Activated CD8-positive, alpha-beta memory T cell treated with anti-CD3 and anti-CD28 coated beads, Interleukin-2, amount 50 U/mL, for 1 hour (primary cell): ENCODE results near the gene RETREG3.

Experiments used
- DNase-seq: peaks from one replicate; pipeline ENCODE4 v3.0.0-alpha.2; 2020; ENCODE audit errors: extremely low read depth

RETREG3 gene

GRCh38 chr17:42531455-42532354 lies 77.5 kb downstream of the RETREG3 start:
- DNase-seq: no peak

DNA sequence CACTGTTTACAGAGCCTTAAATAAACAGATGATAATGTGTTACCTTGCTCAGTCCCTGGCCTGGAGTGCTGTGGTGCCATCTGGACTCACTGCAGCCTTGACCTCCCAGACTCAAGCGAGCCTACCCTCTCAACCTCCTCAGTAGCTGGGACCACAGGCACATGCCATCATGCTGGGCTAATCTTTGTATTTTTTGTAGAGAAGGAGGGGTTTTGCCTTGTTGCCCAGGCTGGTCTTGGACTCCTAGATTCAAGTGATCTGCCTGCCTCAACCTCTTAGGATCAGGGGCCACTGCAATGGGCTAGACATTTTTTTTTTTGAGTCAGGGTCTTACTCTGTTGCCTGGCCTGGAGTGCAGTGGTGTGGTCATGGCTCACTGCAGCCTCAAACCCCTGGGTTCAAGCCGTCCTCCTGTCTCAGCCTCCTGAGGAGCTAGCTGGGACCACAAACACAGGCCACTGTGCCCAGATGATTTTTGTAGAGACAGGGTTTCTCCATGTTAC lies 78.2 kb downstream of the RETREG3 start:
- no peak for DNase-seq
